Type B pancreatic cell (in vitro differentiated cells): ENCODE data around the gene DGKG. TPM values are rescaled to one million over a fixed set of nuclear protein-coding genes. Genes with fewer than 3 reads are reported as not detected.

Source experiments
- DNase-seq: peaks from one replicate; pipeline ENCODE4 v3.0.0; 2021; ENCODE audit warnings: mixed read lengths; ENCODE audit not compliant: unreplicated experiment; ENCODE audit errors: extremely low spot score
- H3K27ac Mint-ChIP-seq: 2 replicates; pipeline ENCODE4 v1.8.0; 2021; ENCODE audit warnings: mild to moderate bottlenecking, mixed read lengths
- H3K27me3 Mint-ChIP-seq: 2 replicates; pipeline ENCODE4 v1.8.0; 2021; ENCODE audit warnings: mixed read lengths
- H3K36me3 Mint-ChIP-seq: 2 replicates; pipeline ENCODE4 v1.8.0; 2021; ENCODE audit warnings: mixed read lengths
- H3K4me1 Mint-ChIP-seq: one replicate; pipeline ENCODE4 v1.8.0; 2021; ENCODE audit warnings: mixed read lengths; ENCODE audit not compliant: unreplicated experiment
- H3K4me3 Mint-ChIP-seq: 2 replicates; pipeline ENCODE4 v1.8.0; 2021; ENCODE audit warnings: mild to moderate bottlenecking, mixed read lengths
- H3K9me3 Mint-ChIP-seq: 2 replicates; pipeline ENCODE4 v1.8.0; 2021; ENCODE audit warnings: mixed read lengths
- CTCF ChIP-seq: fragments of 200-600 bp; sonication (generic); conservative IDR thresholded peaks from 2 replicates; pipeline ENCODE4 v1.5.0; 2021; ENCODE audit warnings: antibody characterized with exemption, mild to moderate bottlenecking
- total RNA-seq: library from RNA; stranded (reverse); gene quantifications from 2 replicates; pipeline ENCODE4 v1.2.1, GENCODE V29; 2021; ENCODE audit warnings: low replicate concordance

The DGKG gene
- total RNA-seq, 1 donor from 2014 or later: 11.6 TPM

DNA sequence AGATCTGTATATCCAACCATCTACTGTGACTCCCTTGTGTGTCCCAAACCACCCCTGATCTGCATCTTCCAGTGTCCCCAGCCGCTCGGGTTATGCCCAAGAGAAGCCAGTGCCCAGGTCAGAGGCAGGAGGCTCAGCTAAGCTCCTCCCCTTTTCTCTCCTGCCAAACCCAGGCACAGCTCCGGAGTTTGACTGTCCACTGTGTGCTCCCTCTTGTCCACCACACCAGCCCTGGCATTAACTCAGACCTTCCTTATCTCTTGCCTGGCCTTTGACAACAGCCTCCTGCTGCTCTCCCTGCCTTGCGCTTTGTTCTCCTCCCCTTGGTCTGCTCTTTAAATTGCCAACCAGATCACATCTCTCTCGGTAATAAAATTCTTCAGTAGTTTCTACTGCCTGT is 39.3 kb downstream of the DGKG start:
- Mint-ChIP-seq H3K27ac (no peak overlapping the region), H3K27me3 (peaks cover 30% of the 10 kb centered on the region), H3K9me3 (peaks cover 5% of the 10 kb centered on the region), H3K36me3 (no peaks in the 10 kb centered on the region), H3K4me1 (no peaks in the 10 kb centered on the region), H3K4me3 (no peak overlapping the region)
- no peak for DNase-seq
- TF ChIP-seq CTCF: no peak

DNA sequence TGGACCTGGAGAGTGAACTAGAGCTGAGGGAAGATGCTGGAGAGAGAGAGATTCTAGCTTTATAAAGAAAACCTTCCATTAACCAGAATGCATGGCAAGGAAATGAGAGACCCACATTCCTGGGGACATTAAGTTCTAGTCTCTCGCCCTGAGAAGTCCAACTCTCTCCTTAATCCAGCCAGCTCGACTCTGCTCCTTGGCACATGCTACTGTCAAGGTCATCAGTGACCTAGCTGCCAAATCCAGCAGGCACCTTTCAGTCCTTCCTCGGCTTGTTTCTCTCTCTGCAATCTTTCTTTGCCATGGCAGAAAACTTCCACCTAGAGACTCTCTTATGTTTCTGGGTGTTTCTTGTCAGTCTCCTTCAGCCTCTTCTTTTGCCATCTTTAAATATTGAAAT is 40.3 kb downstream of the DGKG start:
- Mint-ChIP-seq H3K4me3 (no peak overlapping the region), H3K36me3 (no peaks in the 10 kb centered on the region), H3K9me3 (peaks cover 5% of the 10 kb centered on the region), H3K27ac (no peak overlapping the region), H3K27me3 (peaks cover 31% of the 10 kb centered on the region), H3K4me1 (no peaks in the 10 kb centered on the region)
- TF ChIP-seq CTCF: no peak
- no peak for DNase-seq

GRCh38 chr3:186320862-186321568 is 41.0 kb downstream of the DGKG start:
- no peaks in the 10 kb centered on the region for H3K4me1 Mint-ChIP-seq
- H3K27ac Mint-ChIP-seq: no peak overlapping the region
- peaks cover 27% of the 10 kb centered on the region for H3K27me3 Mint-ChIP-seq
- no peaks in the 10 kb centered on the region for H3K36me3 Mint-ChIP-seq
- no peak for DNase-seq
- H3K9me3 Mint-ChIP-seq: peaks cover 5% of the 10 kb centered on the region
- no peak overlapping the region for H3K4me3 Mint-ChIP-seq
- TF ChIP-seq CTCF: no peak

- H3K4me1 Mint-ChIP-seq: no peaks in the 10 kb centered on the region
- no peaks in the 10 kb centered on the region for H3K36me3 Mint-ChIP-seq
- no peak for DNase-seq
- TF ChIP-seq CTCF: no peak
- no peak overlapping the region for H3K4me3 Mint-ChIP-seq
- no peak overlapping the region for H3K27ac Mint-ChIP-seq
- peaks cover 5% of the 10 kb centered on the region for H3K9me3 Mint-ChIP-seq
- H3K27me3 Mint-ChIP-seq: peaks cover 29% of the 10 kb centered on the region
These were observed 42.1 kb downstream of the DGKG start for GRCh38 chr3:186319945-186320344.

DNA sequence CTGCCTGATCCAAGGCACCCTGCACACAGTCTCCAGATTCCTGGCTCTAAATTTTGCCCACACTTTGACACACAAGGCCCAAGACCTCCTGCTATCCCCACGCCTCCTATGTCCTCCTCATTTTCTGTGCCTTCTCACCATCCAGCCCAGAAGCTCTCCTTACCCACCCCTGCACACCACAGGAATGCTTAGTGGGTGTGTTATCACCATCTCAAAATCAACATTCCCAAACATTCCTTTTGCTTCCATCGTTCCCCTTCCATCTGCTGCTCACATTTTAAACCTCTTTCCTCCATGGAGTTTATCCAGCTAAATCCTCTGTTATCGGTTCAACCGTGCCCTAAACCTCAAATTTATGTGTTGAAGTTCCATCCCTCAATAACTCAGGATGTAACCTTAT is 43.9 kb downstream of the DGKG start:
- Mint-ChIP-seq H3K36me3 (no peaks in the 10 kb centered on the region), H3K4me3 (no peak overlapping the region), H3K9me3 (peaks cover 5% of the 10 kb centered on the region), H3K27ac (no peak overlapping the region), H3K27me3 (peaks cover 22% of the 10 kb centered on the region), H3K4me1 (no peaks in the 10 kb centered on the region)
- DNase-seq: no peak
- TF ChIP-seq CTCF: no peak
